HCT116 (cell line): ENCODE measurements around the gene ERC2.

ENCODE experiments used
- CTCF ChIP-seq, 3 experiments: fragments of 200-600 bp in 1 of 3; sonication (generic) in 1 of 3; IDR thresholded peaks in 2 of 3; conservative IDR thresholded peaks in 1 of 3; 2 replicates each; pipeline ENCODE4 v1.5.1; 2012 to 2017; ENCODE audit warnings: low read depth in 2 of 3, low read length in 2 of 3, antibody characterized with exemption in 1 of 3, borderline replicate concordance in 1 of 3, control low read depth in 1 of 3, mild to moderate bottlenecking in 1 of 3, mixed read lengths in 1 of 3, mixed run types in 1 of 3, moderate library complexity in 1 of 3; ENCODE audit not compliant: insufficient read depth in 1 of 3
- EGR1 ChIP-seq: IDR thresholded peaks from 2 replicates; pipeline ENCODE4 v1.6.1; 2012; ENCODE audit warnings: low read depth
- EZH2phosphoT487 ChIP-seq: fragments of 200-600 bp; IDR thresholded peaks from 2 replicates; pipeline ENCODE4 v1.6.1; 2018; ENCODE audit warnings: antibody characterized with exemption, borderline replicate concordance
- JUND ChIP-seq: IDR thresholded peaks from 2 replicates; pipeline ENCODE4 v1.6.1; 2012
- POLR2A ChIP-seq: IDR thresholded peaks from 2 replicates; pipeline ENCODE4 v1.7.0; 2011; ENCODE audit warnings: borderline replicate concordance; ENCODE audit not compliant: insufficient read depth, insufficient read length; ENCODE audit errors: extremely low read depth
- YY1 ChIP-seq: IDR thresholded peaks from 2 replicates; pipeline ENCODE4 v1.6.1; 2011; ENCODE audit warnings: low read length, low read depth, moderate library complexity, mild to moderate bottlenecking; ENCODE audit not compliant: insufficient replicate concordance; ENCODE audit errors: extremely low read depth
- ZFX ChIP-seq: fragments of 450-650 bp; IDR thresholded peaks from 2 replicates; pipeline ENCODE4 v1.6.1; 2017
- ZNF274 ChIP-seq: fragments of 200-500 bp; sonication (Bioruptor generic); IDR thresholded peaks from 2 replicates; pipeline ENCODE4 v1.6.1; 2014; ENCODE audit warnings: mild to moderate bottlenecking, low read depth, low read length, inconsistent platforms
- TF ChIP-seq, protein P1 (sequence below): IDR thresholded peaks from 2 replicates; pipeline ENCODE4 v1.6.1; 2012

DNA sequence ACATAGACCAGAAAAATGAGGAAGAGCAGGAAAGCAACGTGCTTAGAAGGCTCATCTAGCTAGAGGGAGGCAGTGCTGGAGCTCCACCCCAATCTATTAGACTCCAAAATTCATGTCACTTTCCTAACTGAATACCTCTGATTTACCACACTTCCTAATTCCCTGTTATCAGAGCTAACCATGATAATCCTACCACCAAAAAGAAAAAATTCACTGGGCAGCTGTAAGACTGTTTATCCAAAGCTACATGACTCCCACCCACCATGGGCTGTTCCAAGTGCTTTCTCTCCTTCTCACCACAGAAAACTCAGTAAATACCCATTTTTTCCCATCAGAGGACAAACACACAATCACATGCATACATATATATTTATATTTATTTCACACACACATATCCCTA, 501.7 kb downstream of the ERC2 start:
- TF ChIP-seq YY1 (no peak), CTCF (IDR thresholded peaks at IDR 0.05 in 2 of 3, conservative IDR thresholded peaks at IDR 0.05 in 1 of 3; ENCODE audit: borderline replicate concordance in 1 of 3, insufficient read depth in 1 of 3, low read depth in 2 of 3, low read length in 2 of 3) (no peak), ZNF274 (no peak), ZFX (no peak), POLR2A (no peak), EZH2phosphoT487 (no peak), JUND (no peak), EGR1 (no peak)
- TF ChIP-seq, protein P1, sequence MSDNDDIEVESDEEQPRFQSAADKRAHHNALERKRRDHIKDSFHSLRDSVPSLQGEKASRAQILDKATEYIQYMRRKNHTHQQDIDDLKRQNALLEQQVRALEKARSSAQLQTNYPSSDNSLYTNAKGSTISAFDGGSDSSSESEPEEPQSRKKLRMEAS: no peak
